Endothelial cell of umbilical vein (primary cell): ENCODE data around the gene PDE6C. TPM values are rescaled to one million over a fixed set of nuclear protein-coding genes. Genes with fewer than 3 reads are reported as not detected.

Experiments
- BruUV-seq: library from RNA; stranded (reverse); fragments of 400-500 nt; replicated peaks from 2 replicates; lab custom pipeline; 2021; lab: Mats Ljungman, UMichigan
- CTCF ChIA-PET: fragments of 300-600, 350-600 bp; sonication (Branson Sonifier 250); formaldehyde crosslinking; loops from one replicate; lab custom pipeline; 2021; ENCODE audit warnings: antibody characterized with exemption, inconsistent platforms; lab: Charles Lee
- POLR2A ChIA-PET: fragments of 300-600, 350-600 bp; sonication (Branson Sonifier 250); formaldehyde crosslinking; loops from one replicate; lab custom pipeline; 2021; ENCODE audit warnings: antibody characterized with exemption, inconsistent platforms; lab: Charles Lee
- DNase-seq: peaks from one replicate; pipeline ENCODE4 v3.0.0-alpha.2; 2011; ENCODE audit warnings: low read depth, low spot score
- FAIRE-seq: peaks from 2 replicates; lab custom pipeline; 2011; peaks lifted over from hg19 to GRCh38; lab: Jason Lieb, UNC
- H2AFZ ChIP-seq: 2 replicates; pipeline ENCODE4 v1.6.0; 2012; ENCODE audit warnings: low read depth, low read length, control low read depth, inconsistent platforms
- H3K27ac ChIP-seq: 2 replicates; pipeline ENCODE4 v1.5.1; 2011; ENCODE audit warnings: low read depth, mild to moderate bottlenecking, control low read depth, low read length, moderate library complexity; ENCODE audit not compliant: insufficient read depth
- H3K27me3 ChIP-seq, 2 experiments: 2 replicates each; pipeline versions ENCODE4 v1.6.0 to v1.6.1; 2011; ENCODE audit warnings: low read length in 2 of 2, mixed read lengths in 1 of 2; ENCODE audit not compliant: control insufficient read depth in 2 of 2, insufficient read depth in 2 of 2
- H3K36me3 ChIP-seq, 2 experiments: 2 replicates in 1 of 2; 3 replicates in 1 of 2; pipeline ENCODE4 v1.5.1; 2011; ENCODE audit warnings: low read length in 2 of 2, mild to moderate bottlenecking in 1 of 2, moderate library complexity in 1 of 2; ENCODE audit not compliant: control insufficient read depth in 2 of 2, insufficient read depth in 2 of 2; ENCODE audit errors: extremely low read depth in 1 of 2
- H3K4me1 ChIP-seq: 3 replicates; pipeline ENCODE4 v1.5.1; 2011; ENCODE audit warnings: mild to moderate bottlenecking, low read length; ENCODE audit not compliant: control insufficient read depth, insufficient read depth; ENCODE audit errors: extremely low read depth
- H3K4me2 ChIP-seq: 2 replicates; pipeline ENCODE4 v1.6.1; 2011; ENCODE audit warnings: low read length, control low read depth, mixed read lengths; ENCODE audit not compliant: insufficient read depth
- H3K4me3 ChIP-seq, 3 experiments: fragments of 200-600 bp in 1 of 3; sonication (generic), shearing (Covaris generic) in 1 of 3; replicated peaks in 1 of 3; 2 replicates each; pipeline ENCODE4 v1.5.1; 2011 to 2016; ENCODE audit warnings: control low read depth in 3 of 3, low read length in 3 of 3, mild to moderate bottlenecking in 2 of 3, inconsistent platforms in 1 of 3, low read depth in 1 of 3, moderate library complexity in 1 of 3; ENCODE audit not compliant: insufficient read depth in 1 of 3
- H3K79me2 ChIP-seq: 2 replicates; pipeline ENCODE4 v1.6.0; 2012; ENCODE audit warnings: low read length, inconsistent platforms; ENCODE audit not compliant: control insufficient read depth, insufficient read depth
- H3K9ac ChIP-seq: replicated peaks from 2 replicates; pipeline ENCODE3; 2011; ENCODE audit warnings: low read length, control low read depth; ENCODE audit not compliant: insufficient read depth; ENCODE audit errors: extremely low read depth
- H3K9me1 ChIP-seq: replicated peaks from 3 replicates; pipeline ENCODE4 v1.6.0; 2011; ENCODE audit warnings: mild to moderate bottlenecking, low read length; ENCODE audit not compliant: control insufficient read depth, insufficient read depth; ENCODE audit errors: extremely low read depth
- H3K9me3 ChIP-seq: replicated peaks from 2 replicates; pipeline ENCODE4 v1.5.1; 2012; ENCODE audit warnings: low read length, inconsistent platforms; ENCODE audit not compliant: control insufficient read depth, insufficient read depth
- H4K20me1 ChIP-seq: replicated peaks from 2 replicates; pipeline ENCODE3; 2011; ENCODE audit warnings: mild to moderate bottlenecking, low read length; ENCODE audit not compliant: control insufficient read depth, insufficient read depth; ENCODE audit errors: extremely low read depth
- EZH2 ChIP-seq: IDR thresholded peaks from 2 replicates; pipeline ENCODE4 v1.6.1; 2012; ENCODE audit warnings: borderline replicate concordance, low read depth, mild to moderate bottlenecking, moderate library complexity, low read length, inconsistent platforms; ENCODE audit not compliant: severe bottlenecking
- FOS ChIP-seq: IDR thresholded peaks from 2 replicates; pipeline ENCODE4 v1.6.1; 2011; ENCODE audit warnings: mild to moderate bottlenecking, low read length, moderate library complexity, borderline replicate concordance; ENCODE audit not compliant: insufficient read depth
- GATA2 ChIP-seq: IDR thresholded peaks from 2 replicates; pipeline ENCODE4 v1.7.0; 2011; ENCODE audit warnings: low read depth, mild to moderate bottlenecking, moderate library complexity, mixed read lengths, low read length; ENCODE audit not compliant: insufficient read length, insufficient read depth
- JUN ChIP-seq: IDR thresholded peaks from 2 replicates; pipeline ENCODE4 v1.6.1; 2011; ENCODE audit warnings: borderline replicate concordance, low read depth; ENCODE audit not compliant: insufficient read length, insufficient read depth
- MAX ChIP-seq: IDR thresholded peaks from 2 replicates; pipeline ENCODE4 v1.6.1; 2011; ENCODE audit not compliant: insufficient read depth, insufficient read length
- MYC ChIP-seq: IDR thresholded peaks from one replicate; pipeline ENCODE4 v1.6.1; 2011; ENCODE audit warnings: mild to moderate bottlenecking, low read depth, low read length
- POLR2A ChIP-seq: IDR thresholded peaks from 2 replicates; pipeline ENCODE4 v1.6.1; 2012; ENCODE audit warnings: low read depth, mild to moderate bottlenecking, control low read depth, low read length
- POLR2AphosphoS5 ChIP-seq: IDR thresholded peaks from 2 replicates; pipeline ENCODE4 v1.6.1; 2012; ENCODE audit warnings: low read depth, mild to moderate bottlenecking, control low read depth, low read length, moderate library complexity; ENCODE audit not compliant: insufficient read depth
- dilution Hi-C: fragments of 300-500 bp; cut with MboI; formaldehyde crosslinking; loops from one replicate; pipeline ENCODE4 v1.15.0; 2019; ENCODE audit warnings: low sequenced_read_pairs; ENCODE audit not compliant: extremely low pct_ligation_motif_present
- intact Hi-C: fragments of 100-400 bp; cut with micrococcal nuclease; formaldehyde crosslinking; loops from one replicate; pipeline ENCODE4 v1.10.0; 2022
- polyA plus RNA-seq, 4 experiments: library from polyadenylated mRNA; depleted of rRNA in 3 of 4; stranded (reverse) in 3 of 4; unstranded in 1 of 4; fragments of >200 nt; gene quantifications; 2 replicates each; pipeline versions ENCODE4 v1.2.1 to v1.2.3, GENCODE V29; 2011 to 2012; ENCODE audit warnings: missing spikeins in 1 of 4
- total RNA-seq: library from RNA; stranded (reverse); gene quantifications from 2 replicates; pipeline ENCODE4 v1.2.3, GENCODE V29; 2021
- TF ChIP-seq, protein P1 (sequence below), 2 donors: IDR thresholded peaks; 1 replicate in 1 of 2; 2 replicates in 1 of 2; pipeline ENCODE4 v1.5.1; 2011; ENCODE audit warnings: low read length in 2 of 2, mild to moderate bottlenecking in 2 of 2, moderate library complexity in 2 of 2, control low read depth in 1 of 2, inconsistent platforms in 1 of 2, low read depth in 1 of 2; ENCODE audit not compliant: insufficient read depth in 1 of 2; ENCODE audit errors: extremely low read depth in 1 of 2

Gene PDE6C
- total and polyA plus RNA-seq, 2 donors (not counting 3 experiments of a cell fraction or from before 2014, with no cell fraction given), result not detected

GRCh38 chr10:93630625-93631557, 18.6 kb downstream of the PDE6C start:
- POLR2A ChIA-PET, result no interaction called here
- Histone ChIP-seq H3K4me3 (no peak overlapping the region), H3K36me3 (no peaks in the 10 kb centered on the region), H3K27me3 (peaks cover 0 to 2% of the 10 kb centered on the region in 2 experiments), H2AFZ (no peak overlapping the region), H3K9me1 (no peaks in the 10 kb centered on the region), H3K4me2 (no peak overlapping the region), H3K9ac (no peak overlapping the region), H3K79me2 (no peaks in the 10 kb centered on the region), H3K4me1 (no peaks in the 10 kb centered on the region), H3K27ac (no peak overlapping the region), H4K20me1 (no peaks in the 10 kb centered on the region), H3K9me3 (no peaks in the 10 kb centered on the region)
- DNase-seq, result no peak
- intact Hi-C loops, result no loop called here
- TF ChIP-seq JUN (no peak), GATA2 (no peak), MAX (no peak), FOS (no peak), POLR2A (no peak), POLR2AphosphoS5 (no peak), EZH2 (no peak), MYC (no peak)
- TF ChIP-seq, protein P1, sequence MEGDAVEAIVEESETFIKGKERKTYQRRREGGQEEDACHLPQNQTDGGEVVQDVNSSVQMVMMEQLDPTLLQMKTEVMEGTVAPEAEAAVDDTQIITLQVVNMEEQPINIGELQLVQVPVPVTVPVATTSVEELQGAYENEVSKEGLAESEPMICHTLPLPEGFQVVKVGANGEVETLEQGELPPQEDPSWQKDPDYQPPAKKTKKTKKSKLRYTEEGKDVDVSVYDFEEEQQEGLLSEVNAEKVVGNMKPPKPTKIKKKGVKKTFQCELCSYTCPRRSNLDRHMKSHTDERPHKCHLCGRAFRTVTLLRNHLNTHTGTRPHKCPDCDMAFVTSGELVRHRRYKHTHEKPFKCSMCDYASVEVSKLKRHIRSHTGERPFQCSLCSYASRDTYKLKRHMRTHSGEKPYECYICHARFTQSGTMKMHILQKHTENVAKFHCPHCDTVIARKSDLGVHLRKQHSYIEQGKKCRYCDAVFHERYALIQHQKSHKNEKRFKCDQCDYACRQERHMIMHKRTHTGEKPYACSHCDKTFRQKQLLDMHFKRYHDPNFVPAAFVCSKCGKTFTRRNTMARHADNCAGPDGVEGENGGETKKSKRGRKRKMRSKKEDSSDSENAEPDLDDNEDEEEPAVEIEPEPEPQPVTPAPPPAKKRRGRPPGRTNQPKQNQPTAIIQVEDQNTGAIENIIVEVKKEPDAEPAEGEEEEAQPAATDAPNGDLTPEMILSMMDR (IDR thresholded peaks at IDR 0.05; ENCODE audit: extremely low read depth in 1 of 2, insufficient read depth in 1 of 2, low read depth in 1 of 2, low read length in 2 of 2), result no peak
- dilution Hi-C loops, result no loop called here
- CTCF ChIA-PET, result no interaction called here
- no TSS peak for BruUV-seq
- no peak for FAIRE-seq
